Measurements from ENCODE around the gene BAZ2A.

The BAZ2A gene

DNA sequence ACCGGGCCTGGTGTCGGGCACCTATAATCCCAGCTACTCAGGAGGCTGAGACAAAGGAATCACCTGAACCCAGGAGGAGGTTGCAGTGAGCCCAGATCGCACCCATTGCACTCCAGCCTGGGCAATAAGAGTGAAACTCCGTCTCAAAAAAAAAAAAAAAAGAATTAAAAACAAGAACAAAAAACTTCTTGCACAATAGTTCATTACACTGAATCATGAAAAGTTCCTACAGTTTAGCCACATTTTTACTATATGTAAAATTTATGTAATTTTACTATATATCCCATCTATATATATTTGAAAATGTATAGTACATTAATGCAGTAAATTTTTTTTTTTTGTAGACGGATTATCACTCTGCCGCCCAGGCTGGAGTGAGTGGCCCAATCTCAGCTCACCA lies 11.1 kb upstream of the BAZ2A start:
- TF ChIP-seq, protein P1, sequence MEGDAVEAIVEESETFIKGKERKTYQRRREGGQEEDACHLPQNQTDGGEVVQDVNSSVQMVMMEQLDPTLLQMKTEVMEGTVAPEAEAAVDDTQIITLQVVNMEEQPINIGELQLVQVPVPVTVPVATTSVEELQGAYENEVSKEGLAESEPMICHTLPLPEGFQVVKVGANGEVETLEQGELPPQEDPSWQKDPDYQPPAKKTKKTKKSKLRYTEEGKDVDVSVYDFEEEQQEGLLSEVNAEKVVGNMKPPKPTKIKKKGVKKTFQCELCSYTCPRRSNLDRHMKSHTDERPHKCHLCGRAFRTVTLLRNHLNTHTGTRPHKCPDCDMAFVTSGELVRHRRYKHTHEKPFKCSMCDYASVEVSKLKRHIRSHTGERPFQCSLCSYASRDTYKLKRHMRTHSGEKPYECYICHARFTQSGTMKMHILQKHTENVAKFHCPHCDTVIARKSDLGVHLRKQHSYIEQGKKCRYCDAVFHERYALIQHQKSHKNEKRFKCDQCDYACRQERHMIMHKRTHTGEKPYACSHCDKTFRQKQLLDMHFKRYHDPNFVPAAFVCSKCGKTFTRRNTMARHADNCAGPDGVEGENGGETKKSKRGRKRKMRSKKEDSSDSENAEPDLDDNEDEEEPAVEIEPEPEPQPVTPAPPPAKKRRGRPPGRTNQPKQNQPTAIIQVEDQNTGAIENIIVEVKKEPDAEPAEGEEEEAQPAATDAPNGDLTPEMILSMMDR (IDR thresholded peaks at IDR 0.05), result no peak

DNA sequence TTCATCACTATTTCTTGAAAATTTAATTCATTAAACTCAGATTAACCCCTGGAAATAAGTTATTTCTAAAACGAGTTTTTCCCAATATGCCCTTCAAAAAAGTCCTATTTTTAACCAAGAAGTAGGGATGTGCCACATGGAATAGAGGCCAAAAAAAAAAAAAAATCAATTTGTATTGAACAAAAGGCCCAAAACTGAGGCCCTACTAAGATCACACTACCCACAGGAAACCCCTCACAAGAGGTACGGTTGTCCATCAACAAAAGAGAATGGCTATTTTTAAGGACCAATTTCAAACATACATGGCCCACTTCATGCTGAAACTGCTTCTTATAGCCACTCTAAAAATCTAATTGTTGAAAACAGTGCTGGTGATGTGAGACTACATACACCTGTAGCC lies 7.5 kb upstream of the BAZ2A start:
- TF ChIP-seq, protein P1 (IDR thresholded peaks at IDR 0.05), result no peak

DNA sequence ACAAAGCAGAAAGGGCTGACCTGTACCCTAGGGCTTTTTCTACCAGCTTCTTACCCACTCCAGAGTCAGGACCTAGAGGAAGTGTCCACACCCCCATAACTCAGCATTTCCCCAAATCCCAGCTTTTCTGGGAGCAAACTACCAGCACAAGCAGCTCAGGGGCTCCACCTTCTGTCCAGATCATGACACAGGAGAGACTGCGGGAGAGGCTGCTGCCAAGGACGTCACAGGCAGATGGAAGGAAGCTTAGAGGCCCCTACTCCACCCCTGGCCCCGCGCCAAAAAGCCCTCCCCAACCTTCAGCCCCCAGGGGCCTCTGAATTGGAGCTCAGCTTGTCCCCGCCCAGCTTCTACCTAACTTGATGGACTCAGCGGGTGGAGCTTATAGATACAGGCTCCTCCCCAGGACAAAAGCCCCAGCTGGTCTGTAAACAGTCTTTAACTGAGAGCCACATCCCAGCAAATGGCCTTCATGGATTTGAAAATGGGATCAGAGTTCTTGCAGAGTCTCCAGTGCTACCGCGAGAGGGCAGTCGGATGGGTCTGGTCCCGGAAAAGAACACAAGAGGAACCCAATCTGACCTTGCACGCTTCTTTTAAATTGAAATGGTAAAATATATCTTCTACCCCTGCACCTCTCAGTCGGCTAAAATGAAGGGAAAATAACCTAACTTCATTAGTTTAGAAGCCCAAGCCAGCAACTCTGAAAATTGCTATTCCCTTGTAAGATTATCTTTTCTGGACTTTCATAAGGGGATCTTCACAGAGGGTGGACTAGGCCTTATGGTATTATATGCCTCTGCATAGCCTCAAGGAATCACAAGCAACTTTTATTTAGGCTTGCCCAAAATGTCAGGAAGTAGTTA lies 6.8 kb upstream of the BAZ2A start:
- TF ChIP-seq, protein P1 (IDR thresholded peaks at IDR 0.05), result peak; percentile 66

DNA sequence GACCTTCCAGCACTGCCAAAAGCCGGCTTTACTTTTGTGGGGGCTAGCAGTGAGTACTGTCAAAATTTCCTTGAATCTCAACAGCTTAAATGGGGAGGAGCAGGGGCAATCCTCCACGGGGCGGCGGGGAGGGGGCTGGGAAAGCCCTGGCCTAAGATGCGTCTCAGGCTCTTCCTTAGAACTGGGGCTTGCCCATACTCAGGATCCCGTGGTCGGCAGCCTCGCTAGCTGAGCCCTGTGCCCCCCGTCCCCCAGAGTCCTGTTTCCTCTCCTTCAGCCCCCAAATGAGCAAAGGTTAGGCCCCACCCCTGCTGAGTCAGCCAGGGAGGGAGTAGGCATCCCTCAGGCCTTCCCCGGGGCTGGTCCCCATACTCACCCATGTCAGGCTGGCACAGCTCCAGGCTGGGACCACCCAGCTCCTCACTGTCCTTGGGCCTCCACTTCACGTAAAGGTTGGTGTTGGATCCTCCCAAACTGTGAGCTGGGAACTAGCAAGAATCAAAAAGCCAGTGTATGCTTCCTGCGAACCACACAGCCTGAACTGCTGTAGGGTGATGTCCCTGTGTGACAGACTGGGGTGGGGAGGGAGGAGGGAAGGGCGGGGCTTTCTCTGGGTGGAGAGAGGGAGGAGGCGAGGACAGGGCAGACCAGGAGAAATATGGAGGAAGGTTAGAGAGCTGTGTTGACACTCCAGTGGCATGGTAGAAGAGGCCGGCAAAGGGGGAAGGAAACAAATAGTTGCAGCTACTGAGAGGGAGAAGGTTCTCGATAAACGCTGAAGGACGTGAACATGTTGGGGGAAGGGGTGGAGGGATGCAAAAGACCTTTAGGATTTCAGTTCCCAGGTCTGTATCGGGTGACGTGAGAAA lies 5.9 kb upstream of the BAZ2A start:
- TF ChIP-seq, protein P1 (IDR thresholded peaks at IDR 0.05), result no peak

DNA sequence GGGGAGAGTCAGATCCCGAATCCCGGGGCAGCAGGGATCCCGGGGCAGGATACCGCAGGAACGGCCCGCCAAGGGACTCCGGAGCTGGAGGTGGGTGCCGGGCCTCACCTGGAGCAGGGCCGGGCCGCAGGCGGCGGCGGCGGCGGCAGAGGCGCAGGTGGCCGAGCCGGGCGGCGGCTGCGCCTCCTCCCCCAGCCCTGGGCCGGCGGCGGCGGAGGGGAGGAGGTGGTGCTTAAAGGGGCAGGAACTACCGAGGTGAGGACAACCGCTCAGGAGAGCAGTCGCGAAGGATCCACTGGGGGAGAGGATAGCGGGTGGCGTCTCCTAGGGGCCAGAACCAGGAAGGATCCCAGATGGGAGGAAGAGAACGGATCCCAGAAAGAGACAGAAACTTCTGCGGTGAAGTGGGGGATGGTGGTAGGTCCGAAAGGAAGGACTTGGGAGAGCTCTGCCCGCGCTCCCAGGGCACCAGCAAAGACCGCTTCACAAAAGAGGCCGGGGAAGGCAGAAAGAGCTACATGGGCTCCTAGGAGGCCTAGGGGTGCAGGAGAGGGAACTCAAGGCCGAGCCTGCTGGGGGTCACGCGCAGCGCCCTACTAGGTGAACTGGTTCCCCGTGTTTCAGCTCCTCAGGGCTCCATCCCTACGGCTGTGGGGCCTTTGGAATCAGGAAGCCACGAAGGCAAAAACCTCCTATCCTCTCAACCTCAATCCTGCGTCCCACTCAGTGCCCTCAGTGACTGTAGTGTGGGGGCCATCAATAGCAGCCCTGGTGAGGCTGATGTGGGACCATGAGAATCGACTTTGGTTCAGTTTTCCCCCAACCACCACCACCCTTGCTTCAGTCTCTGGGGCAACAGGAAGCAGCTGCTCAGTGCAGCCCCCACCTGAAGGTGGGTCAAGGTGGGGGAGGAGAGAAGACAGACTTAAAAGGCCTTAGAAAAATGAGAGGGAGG lies 5.0 kb upstream of the BAZ2A start:
- TF ChIP-seq, protein P1 (IDR thresholded peaks at IDR 0.05), result peak; percentile 45

DNA sequence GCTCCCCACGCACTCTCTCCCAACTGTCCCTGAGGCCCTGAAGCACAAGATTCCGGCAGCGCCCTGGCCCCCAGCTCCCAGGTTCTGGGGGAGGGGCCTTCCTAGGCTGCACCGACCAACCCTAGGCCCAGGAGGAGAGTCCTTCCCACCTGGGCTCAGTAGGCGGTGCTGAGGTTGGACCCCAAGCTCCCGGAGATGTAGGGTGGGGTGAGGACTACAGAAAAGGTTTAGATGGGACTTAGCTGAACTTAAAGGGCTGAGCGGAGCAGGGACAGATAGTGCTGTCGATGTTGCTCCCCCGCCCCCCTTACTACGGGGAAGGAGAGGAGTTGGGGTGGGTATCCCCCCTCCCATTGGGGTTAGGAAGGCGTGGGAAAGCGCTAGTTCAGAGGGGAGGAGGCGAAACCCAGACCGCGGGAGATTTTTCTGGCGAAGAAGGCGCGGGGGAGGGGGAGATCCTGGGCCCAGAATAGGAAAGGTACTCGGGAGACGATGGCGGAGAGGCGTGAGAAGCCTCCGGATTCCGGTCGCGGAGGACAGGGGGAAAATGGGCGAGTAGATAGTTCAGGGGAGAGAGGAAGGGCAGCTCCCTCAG lies 4.2 kb upstream of the BAZ2A start:
- TF ChIP-seq, protein P1 (IDR thresholded peaks at IDR 0.05), result no peak

Measured in LNCAP (cell line).